HepG2 (cell line): ENCODE data around the gene UXS1. TPM values are rescaled to one million over a fixed set of nuclear protein-coding genes. Genes with fewer than 3 reads are reported as not detected.
A peak's percentile ranks its signal among the peaks of the same experiment; 100 is the strongest.
"Not testable (repeated sequence)": the region's sequence is repeated elsewhere in the genome, so short reads cannot be mapped to it uniquely, and the experiment has no call there.

Source experiments
- ATAC-seq: fragments of 200-7000 bp; cut with Tn5 transposase; 3 replicates; pipeline ENCODE4 v1.9.1; 2020; ENCODE audit warnings: mild to moderate bottlenecking, moderate library complexity
- BruUV-seq: library from RNA; stranded (reverse); fragments of 400-500 nt; replicated peaks from 2 replicates; lab custom pipeline; 2021; lab: Mats Ljungman, UMichigan
- CTCF ChIA-PET: fragments of 300-600 bp; formaldehyde crosslinking; extraction: SDS; loops from one replicate; lab custom pipeline; 2021; ENCODE audit warnings: low total read pairs, inconsistent platforms, low intra/inter-chr PET ratio; lab: Yijun Ruan, JAX
- POLR2A ChIA-PET: fragments of 350-600 bp; sonication (Branson Sonifier 250); formaldehyde crosslinking; loops from one replicate; lab custom pipeline; 2020; ENCODE audit warnings: antibody characterized with exemption, inconsistent platforms; lab: Yijun Ruan, JAX
- DNase-seq: peaks from one replicate; pipeline ENCODE4 v3.0.0-alpha.2; 2015; ENCODE audit warnings: low spot score
- FAIRE-seq: peaks from 3 replicates; lab custom pipeline; 2011; peaks lifted over from hg19 to GRCh38; lab: Jason Lieb, UNC
- H2AFZ ChIP-seq: one replicate; pipeline ENCODE4 v1.6.1; 2011; ENCODE audit warnings: low read length, inconsistent platforms
- H3K27ac ChIP-seq: fragments of 300-600 bp; 3 replicates; pipeline ENCODE4 v1.8.0; 2011; ENCODE audit warnings: mixed run types, mild to moderate bottlenecking, mixed read lengths, low read length, inconsistent platforms; ENCODE audit not compliant: insufficient read depth; ENCODE audit errors: extremely low read length
- H3K27me3 ChIP-seq, 2 experiments: fragments of 200-600 bp in 1 of 2; 2 replicates in 1 of 2; 3 replicates in 1 of 2; pipeline versions ENCODE4 v1.6.0 to v1.8.0; 2011; ENCODE audit warnings: low read length in 2 of 2, mild to moderate bottlenecking in 2 of 2, moderate library complexity in 2 of 2, inconsistent platforms in 1 of 2; ENCODE audit not compliant: insufficient read depth in 2 of 2, control insufficient read depth in 1 of 2
- H3K36me3 ChIP-seq, 2 experiments: fragments of 200-600 bp in 1 of 2; replicated peaks in 1 of 2; 2 replicates in 1 of 2; 3 replicates in 1 of 2; pipeline versions ENCODE4 v1.5.1 to v1.8.0; 2011; ENCODE audit warnings: low read length in 2 of 2, inconsistent platforms in 1 of 2; ENCODE audit not compliant: insufficient read depth in 2 of 2, control insufficient read depth in 1 of 2
- H3K4me1 ChIP-seq: 2 replicates; pipeline ENCODE4 v1.5.1; 2012; ENCODE audit warnings: low read length, inconsistent platforms; ENCODE audit not compliant: insufficient read depth
- H3K4me2 ChIP-seq: 2 replicates; pipeline ENCODE4 v1.6.0; 2011; ENCODE audit warnings: low read depth, low read length, inconsistent platforms
- H3K4me3 ChIP-seq, 3 experiments: fragments of 200-600 bp in 1 of 3; sonication (generic), shearing (Covaris generic) in 1 of 3; replicated peaks in 1 of 3; 2 replicates each; pipeline ENCODE4 v1.5.1; 2011 to 2016; ENCODE audit warnings: low read length in 3 of 3, inconsistent platforms in 2 of 3, low read depth in 2 of 3, mild to moderate bottlenecking in 2 of 3, control low read depth in 1 of 3, mixed read lengths in 1 of 3; ENCODE audit not compliant: insufficient read depth in 1 of 3
- H3K79me2 ChIP-seq: one replicate; pipeline ENCODE4 v1.6.1; 2011; ENCODE audit warnings: low read length, inconsistent platforms; ENCODE audit not compliant: insufficient read depth
- H3K9ac ChIP-seq: 2 replicates; pipeline ENCODE4 v1.6.0; 2011; ENCODE audit warnings: mild to moderate bottlenecking, low read depth, low read length, inconsistent platforms; ENCODE audit not compliant: insufficient read depth
- H3K9me3 ChIP-seq: 2 replicates; pipeline ENCODE4 v1.5.1; 2012; ENCODE audit warnings: mild to moderate bottlenecking, low read length
- H4K20me1 ChIP-seq: 2 replicates; pipeline ENCODE4 v1.6.0; 2011; ENCODE audit warnings: inconsistent platforms, mild to moderate bottlenecking, low read length, moderate library complexity; ENCODE audit not compliant: insufficient read depth
- MAFF ChIP-seq: IDR thresholded peaks from 2 replicates; pipeline ENCODE4 v1.6.1; 2011; ENCODE audit warnings: low read depth, low read length, improper control_type of control experiment
- MAFK ChIP-seq, 2 experiments: IDR thresholded peaks in 1 of 2; conservative IDR thresholded peaks in 1 of 2; 2 replicates each; pipeline ENCODE4 v1.6.1; 2011; ENCODE audit warnings: improper control_type of control experiment in 2 of 2, low read length in 2 of 2
- SIN3B ChIP-seq: fragments of 150-350 bp; IDR thresholded peaks from 2 replicates; pipeline ENCODE4 v1.6.1; 2014; ENCODE audit warnings: low read length
- WGBS: methylation state at CpG from one replicate; pipeline ENCODE4 v1.1.6; 2017; ENCODE audit warnings: low lambda C conversion rate; 5-methylcytosine and 5-hydroxymethylcytosine counted together
- in situ Hi-C: cut with HindIII; loops from 2 replicates; pipeline ENCODE4 v1.10.0; 2017; ENCODE audit warnings: low pct_unique_long_range_greater_than_20kb; ENCODE audit not compliant: extremely low pct_ligation_motif_present
- intact Hi-C: fragments of 100-400 bp; cut with micrococcal nuclease; formaldehyde crosslinking; loops from one replicate; pipeline ENCODE4 v1.10.0; 2022; ENCODE audit not compliant: unreplicated experiment
- polyA plus RNA-seq, 8 experiments: library from polyadenylated mRNA; depleted of rRNA in 3 of 8; stranded (reverse) in 7 of 8; unstranded in 1 of 8; fragments of >200 nt; fragmentation: Illumina TruSeq in 4 of 8; extraction: Trizol in 4 of 8; gene quantifications; 2 replicates each; pipeline versions ENCODE4 v1.2.1 to v1.2.3, GENCODE V29; 2011 to 2016; ENCODE audit warnings: low read depth in 4 of 8, missing spikeins in 1 of 8, mixed read lengths in 1 of 8; ENCODE audit not compliant: insufficient read depth in 1 of 8
- total RNA-seq, 5 experiments: library from RNA; depleted of rRNA; stranded (reverse); fragments of >200 nt; fragmentation: Illumina TruSeq; extraction: Trizol; gene quantifications; 2 replicates each; pipeline ENCODE4 v1.2.3, GENCODE V29; 2016; ENCODE audit warnings: low read depth in 1 of 5
- TF ChIP-seq, protein P1 (sequence below): sonication (generic); formaldehyde crosslinking; IDR thresholded peaks from 2 replicates; pipeline ENCODE4 v1.8.0; 2022; ENCODE audit warnings: mild to moderate bottlenecking, missing genetic modification reagents; ENCODE audit not compliant: insufficient replicate concordance
- TF ChIP-seq, protein P2 (sequence below): sonication (generic); formaldehyde crosslinking; IDR thresholded peaks from 2 replicates; pipeline ENCODE4 v1.5.0; 2020; ENCODE audit warnings: missing genetic modification reagents

The UXS1 gene
- total and polyA plus RNA-seq, 2 of the 13 experiments (the other 11 are each of a cell fraction or from before 2014, with no cell fraction given) = 53.3 to 110 TPM

DNA sequence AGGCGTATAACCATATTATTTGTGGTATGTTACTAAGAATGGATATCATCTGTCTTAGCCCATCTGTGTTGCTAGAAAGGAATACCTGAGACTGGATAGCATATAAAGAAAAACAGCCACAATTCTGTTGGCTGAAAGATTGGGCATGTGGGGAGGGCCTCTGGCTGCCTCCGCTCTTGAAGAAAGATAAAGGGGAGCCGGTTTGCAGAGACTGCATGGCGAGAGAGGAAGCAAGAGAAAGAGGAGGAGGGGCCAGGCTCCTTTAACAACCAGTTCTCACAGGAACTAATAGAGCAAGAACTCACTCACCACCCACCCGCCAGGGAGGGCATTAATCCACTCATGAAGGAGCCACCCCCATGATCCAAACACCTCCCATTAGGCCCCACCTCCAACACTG lies 29.2 kb upstream of the UXS1 start (continued):
- TF ChIP-seq, protein P1, sequence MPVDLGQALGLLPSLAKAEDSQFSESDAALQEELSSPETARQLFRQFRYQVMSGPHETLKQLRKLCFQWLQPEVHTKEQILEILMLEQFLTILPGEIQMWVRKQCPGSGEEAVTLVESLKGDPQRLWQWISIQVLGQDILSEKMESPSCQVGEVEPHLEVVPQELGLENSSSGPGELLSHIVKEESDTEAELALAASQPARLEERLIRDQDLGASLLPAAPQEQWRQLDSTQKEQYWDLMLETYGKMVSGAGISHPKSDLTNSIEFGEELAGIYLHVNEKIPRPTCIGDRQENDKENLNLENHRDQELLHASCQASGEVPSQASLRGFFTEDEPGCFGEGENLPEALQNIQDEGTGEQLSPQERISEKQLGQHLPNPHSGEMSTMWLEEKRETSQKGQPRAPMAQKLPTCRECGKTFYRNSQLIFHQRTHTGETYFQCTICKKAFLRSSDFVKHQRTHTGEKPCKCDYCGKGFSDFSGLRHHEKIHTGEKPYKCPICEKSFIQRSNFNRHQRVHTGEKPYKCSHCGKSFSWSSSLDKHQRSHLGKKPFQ (CRISPR knock-in tag) = no peak
- TF ChIP-seq, protein P2, sequence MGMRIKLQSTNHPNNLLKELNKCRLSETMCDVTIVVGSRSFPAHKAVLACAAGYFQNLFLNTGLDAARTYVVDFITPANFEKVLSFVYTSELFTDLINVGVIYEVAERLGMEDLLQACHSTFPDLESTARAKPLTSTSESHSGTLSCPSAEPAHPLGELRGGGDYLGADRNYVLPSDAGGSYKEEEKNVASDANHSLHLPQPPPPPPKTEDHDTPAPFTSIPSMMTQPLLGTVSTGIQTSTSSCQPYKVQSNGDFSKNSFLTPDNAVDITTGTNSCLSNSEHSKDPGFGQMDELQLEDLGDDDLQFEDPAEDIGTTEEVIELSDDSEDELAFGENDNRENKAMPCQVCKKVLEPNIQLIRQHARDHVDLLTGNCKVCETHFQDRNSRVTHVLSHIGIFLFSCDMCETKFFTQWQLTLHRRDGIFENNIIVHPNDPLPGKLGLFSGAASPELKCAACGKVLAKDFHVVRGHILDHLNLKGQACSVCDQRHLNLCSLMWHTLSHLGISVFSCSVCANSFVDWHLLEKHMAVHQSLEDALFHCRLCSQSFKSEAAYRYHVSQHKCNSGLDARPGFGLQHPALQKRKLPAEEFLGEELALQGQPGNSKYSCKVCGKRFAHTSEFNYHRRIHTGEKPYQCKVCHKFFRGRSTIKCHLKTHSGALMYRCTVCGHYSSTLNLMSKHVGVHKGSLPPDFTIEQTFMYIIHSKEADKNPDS (CRISPR knock-in tag) = no peak
- TF ChIP-seq SIN3B = no peak

DNA sequence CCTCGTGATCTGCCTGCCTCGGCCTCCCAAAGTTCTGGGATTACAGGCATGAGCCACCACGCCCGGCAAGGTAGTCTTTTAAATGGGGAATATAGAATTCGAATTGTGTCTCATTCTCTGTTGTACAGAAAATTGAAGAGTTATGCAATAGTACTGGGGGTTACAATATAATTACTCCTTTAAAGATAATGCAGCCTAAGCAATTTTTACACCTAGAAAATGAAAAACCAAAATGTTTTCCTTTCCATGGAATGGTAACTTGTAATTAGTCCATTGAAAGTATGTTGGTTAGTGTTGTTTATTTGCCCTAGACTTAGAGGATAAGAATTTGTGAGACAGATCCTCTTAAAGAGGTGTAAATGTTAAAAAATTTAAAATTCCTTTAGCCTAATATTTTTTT lies 28.0 kb upstream of the UXS1 start:
- intact Hi-C loops = loop anchor here (10.0 kb wide), 1 partner anchor 323 kb away; no protein-coding TSS in a partner anchor
- H3K79me2 ChIP-seq, H2AFZ ChIP-seq, H3K9ac ChIP-seq, in situ Hi-C loops, POLR2A ChIA-PET, H3K4me2 ChIP-seq, H3K4me1 ChIP-seq, H3K27ac ChIP-seq, FAIRE-seq, H3K36me3 ChIP-seq, H3K4me3 ChIP-seq, CTCF ChIA-PET, H3K9me3 ChIP-seq, H4K20me1 ChIP-seq, H3K27me3 ChIP-seq, DNase-seq, BruUV-seq, ATAC-seq: not testable (repeated sequence)
- WGBS = 62% methylated on average over 5 of the region's 5 CpGs
- peak; percentile 65 for TF ChIP-seq MAFF
- TF ChIP-seq MAFK (conservative IDR thresholded peaks at IDR 0.05 in 1 of 2, IDR thresholded peaks at IDR 0.05 in 1 of 2; ENCODE audit: low read length in 2 of 2) = peak; percentile 73 to 81
